ENCODE results near the gene SCN1A. TPM values are rescaled to one million over a fixed set of nuclear protein-coding genes. Genes with fewer than 3 reads are reported as not detected.
A peak's percentile ranks its signal among the peaks of the same experiment; 100 is the strongest.

SCN1A gene
- total RNA-seq, 1 experiment from 2014 or later = 1.6 TPM

DNA sequence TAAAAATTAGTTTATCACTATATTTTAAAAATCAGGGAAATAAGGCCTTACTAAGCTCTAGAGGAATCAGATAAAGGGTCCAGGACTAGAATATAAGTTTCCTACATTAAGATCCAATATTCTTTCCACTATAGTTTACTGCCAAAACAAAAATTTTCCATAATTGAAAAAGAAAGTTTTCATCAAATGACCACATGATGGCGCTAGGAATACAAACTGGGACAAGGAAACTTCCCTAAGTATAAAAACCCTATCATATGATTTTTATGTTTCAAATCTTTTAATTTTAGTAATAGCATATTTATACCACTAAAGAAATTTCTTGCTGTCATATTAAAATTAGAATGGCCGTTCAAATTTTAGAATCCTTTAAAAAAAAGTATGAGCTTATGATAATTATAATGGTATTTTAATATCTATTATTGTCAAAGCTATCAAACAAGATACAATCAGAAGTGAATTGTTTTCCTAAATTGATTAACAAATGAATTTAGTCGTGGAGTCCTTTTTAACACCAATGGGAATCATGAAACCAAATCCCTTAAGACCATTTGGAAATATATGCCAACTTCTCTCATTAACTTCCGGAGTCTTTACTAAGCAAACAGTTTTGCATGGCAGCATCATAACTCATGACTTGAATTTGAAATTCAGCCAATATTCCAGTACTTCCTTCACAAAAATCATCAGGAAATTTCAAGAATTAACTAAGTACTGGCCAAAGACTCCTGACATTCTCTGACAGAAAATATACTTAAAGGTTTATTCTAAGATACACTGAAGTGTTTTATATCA is 70.3 kb downstream of the SCN1A start:
- ChIA-PET CTCF (interaction anchor here (0.5 to 3.3 kb wide), 8 partner anchors 12 to 838 kb away, joined by 3 to 27 read pairs (median 4); partner anchors contain the start of gene SCN1A), POLR2A (no interaction called here)
- ATAC-seq (no peak), DNase-seq (ENCODE audit: low spot score) (no peak)
- Mint-ChIP-seq H3K9me3 (no peaks in the 10 kb centered on the region), H3K36me3 (no peaks in the 10 kb centered on the region), H3K4me1 (no peaks in the 10 kb centered on the region), H3K4me3 (no peak overlapping the region), H3K27ac (no peak overlapping the region), H3K27me3 (ENCODE audit: low read depth) (no peaks in the 10 kb centered on the region)
- TF ChIP-seq, protein P1, sequence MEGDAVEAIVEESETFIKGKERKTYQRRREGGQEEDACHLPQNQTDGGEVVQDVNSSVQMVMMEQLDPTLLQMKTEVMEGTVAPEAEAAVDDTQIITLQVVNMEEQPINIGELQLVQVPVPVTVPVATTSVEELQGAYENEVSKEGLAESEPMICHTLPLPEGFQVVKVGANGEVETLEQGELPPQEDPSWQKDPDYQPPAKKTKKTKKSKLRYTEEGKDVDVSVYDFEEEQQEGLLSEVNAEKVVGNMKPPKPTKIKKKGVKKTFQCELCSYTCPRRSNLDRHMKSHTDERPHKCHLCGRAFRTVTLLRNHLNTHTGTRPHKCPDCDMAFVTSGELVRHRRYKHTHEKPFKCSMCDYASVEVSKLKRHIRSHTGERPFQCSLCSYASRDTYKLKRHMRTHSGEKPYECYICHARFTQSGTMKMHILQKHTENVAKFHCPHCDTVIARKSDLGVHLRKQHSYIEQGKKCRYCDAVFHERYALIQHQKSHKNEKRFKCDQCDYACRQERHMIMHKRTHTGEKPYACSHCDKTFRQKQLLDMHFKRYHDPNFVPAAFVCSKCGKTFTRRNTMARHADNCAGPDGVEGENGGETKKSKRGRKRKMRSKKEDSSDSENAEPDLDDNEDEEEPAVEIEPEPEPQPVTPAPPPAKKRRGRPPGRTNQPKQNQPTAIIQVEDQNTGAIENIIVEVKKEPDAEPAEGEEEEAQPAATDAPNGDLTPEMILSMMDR (IDR thresholded peaks at IDR 0.05) = peak; percentile 44; the same call in 1 of the 2 replicates
- TF ChIP-seq, protein P2, sequence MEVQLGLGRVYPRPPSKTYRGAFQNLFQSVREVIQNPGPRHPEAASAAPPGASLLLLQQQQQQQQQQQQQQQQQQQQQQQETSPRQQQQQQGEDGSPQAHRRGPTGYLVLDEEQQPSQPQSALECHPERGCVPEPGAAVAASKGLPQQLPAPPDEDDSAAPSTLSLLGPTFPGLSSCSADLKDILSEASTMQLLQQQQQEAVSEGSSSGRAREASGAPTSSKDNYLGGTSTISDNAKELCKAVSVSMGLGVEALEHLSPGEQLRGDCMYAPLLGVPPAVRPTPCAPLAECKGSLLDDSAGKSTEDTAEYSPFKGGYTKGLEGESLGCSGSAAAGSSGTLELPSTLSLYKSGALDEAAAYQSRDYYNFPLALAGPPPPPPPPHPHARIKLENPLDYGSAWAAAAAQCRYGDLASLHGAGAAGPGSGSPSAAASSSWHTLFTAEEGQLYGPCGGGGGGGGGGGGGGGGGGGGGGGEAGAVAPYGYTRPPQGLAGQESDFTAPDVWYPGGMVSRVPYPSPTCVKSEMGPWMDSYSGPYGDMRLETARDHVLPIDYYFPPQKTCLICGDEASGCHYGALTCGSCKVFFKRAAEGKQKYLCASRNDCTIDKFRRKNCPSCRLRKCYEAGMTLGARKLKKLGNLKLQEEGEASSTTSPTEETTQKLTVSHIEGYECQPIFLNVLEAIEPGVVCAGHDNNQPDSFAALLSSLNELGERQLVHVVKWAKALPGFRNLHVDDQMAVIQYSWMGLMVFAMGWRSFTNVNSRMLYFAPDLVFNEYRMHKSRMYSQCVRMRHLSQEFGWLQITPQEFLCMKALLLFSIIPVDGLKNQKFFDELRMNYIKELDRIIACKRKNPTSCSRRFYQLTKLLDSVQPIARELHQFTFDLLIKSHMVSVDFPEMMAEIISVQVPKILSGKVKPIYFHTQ (CRISPR knock-in tag; IDR thresholded peaks at IDR 0.05) = no peak
- TF ChIP-seq JUN (CRISPR knock-in tag; IDR thresholded peaks at IDR 0.05) = no peak

DNA sequence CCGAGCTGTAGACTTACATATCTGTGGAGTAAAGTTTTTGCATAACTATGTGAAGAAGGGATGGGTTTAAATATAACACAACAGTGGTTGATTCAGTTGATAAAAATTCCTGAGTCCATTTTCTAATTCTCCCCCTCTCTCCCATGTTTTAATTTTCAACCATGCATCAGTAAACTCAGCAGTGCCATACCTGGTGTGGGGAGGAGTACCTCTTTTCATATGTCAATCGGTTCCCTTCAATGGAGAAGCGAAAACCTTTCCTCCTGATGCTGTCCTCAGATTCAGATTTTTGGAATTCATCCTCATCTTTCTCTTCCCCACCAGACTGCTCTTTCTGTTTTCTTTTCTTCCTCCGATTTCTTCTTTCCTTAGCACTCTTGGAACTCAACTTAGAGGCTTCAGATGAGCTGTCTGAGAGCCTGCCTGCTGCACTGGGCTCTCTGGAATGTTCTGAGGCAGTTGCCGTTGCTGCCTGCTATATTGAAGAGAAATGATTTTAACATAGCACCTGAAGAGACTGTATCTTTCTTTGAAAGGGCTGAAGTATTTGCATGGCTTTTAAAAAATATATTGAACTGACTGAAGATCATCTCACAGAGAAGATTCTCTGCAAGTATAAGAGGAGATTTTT is 82.9 kb downstream of the SCN1A start:
- no peaks in the 10 kb centered on the region for H3K36me3 Mint-ChIP-seq
- H3K27me3 Mint-ChIP-seq (ENCODE audit: low read depth) = no peaks in the 10 kb centered on the region
- ChIA-PET POLR2A (interaction anchor here (0.5 kb wide), 1 partner anchor 101 kb away, joined by 3 read pairs; no protein-coding TSS in a partner anchor), CTCF (interaction anchor here (1.9 kb wide), 1 partner anchor 83 kb away, joined by 6 read pairs; the partner anchor contains the start of gene SCN1A)
- DNase-seq (ENCODE audit: low spot score) = no peak
- ATAC-seq = peak; percentile 80
- no peaks in the 10 kb centered on the region for H3K9me3 Mint-ChIP-seq
- H3K4me1 Mint-ChIP-seq = peaks cover 10% of the 10 kb centered on the region
- no peak for TF ChIP-seq HMGA2 (CRISPR knock-in tag; IDR thresholded peaks at IDR 0.05)
- TF ChIP-seq, protein P3, sequence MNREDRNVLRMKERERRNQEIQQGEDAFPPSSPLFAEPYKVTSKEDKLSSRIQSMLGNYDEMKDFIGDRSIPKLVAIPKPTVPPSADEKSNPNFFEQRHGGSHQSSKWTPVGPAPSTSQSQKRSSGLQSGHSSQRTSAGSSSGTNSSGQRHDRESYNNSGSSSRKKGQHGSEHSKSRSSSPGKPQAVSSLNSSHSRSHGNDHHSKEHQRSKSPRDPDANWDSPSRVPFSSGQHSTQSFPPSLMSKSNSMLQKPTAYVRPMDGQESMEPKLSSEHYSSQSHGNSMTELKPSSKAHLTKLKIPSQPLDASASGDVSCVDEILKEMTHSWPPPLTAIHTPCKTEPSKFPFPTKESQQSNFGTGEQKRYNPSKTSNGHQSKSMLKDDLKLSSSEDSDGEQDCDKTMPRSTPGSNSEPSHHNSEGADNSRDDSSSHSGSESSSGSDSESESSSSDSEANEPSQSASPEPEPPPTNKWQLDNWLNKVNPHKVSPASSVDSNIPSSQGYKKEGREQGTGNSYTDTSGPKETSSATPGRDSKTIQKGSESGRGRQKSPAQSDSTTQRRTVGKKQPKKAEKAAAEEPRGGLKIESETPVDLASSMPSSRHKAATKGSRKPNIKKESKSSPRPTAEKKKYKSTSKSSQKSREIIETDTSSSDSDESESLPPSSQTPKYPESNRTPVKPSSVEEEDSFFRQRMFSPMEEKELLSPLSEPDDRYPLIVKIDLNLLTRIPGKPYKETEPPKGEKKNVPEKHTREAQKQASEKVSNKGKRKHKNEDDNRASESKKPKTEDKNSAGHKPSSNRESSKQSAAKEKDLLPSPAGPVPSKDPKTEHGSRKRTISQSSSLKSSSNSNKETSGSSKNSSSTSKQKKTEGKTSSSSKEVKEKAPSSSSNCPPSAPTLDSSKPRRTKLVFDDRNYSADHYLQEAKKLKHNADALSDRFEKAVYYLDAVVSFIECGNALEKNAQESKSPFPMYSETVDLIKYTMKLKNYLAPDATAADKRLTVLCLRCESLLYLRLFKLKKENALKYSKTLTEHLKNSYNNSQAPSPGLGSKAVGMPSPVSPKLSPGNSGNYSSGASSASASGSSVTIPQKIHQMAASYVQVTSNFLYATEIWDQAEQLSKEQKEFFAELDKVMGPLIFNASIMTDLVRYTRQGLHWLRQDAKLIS (CRISPR knock-in tag; IDR thresholded peaks at IDR 0.05; ENCODE audit: borderline replicate concordance) = no peak
- no peak for TF ChIP-seq OVOL2 (CRISPR knock-in tag; IDR thresholded peaks at IDR 0.05; ENCODE audit: borderline replicate concordance)
- TF ChIP-seq, protein P4, sequence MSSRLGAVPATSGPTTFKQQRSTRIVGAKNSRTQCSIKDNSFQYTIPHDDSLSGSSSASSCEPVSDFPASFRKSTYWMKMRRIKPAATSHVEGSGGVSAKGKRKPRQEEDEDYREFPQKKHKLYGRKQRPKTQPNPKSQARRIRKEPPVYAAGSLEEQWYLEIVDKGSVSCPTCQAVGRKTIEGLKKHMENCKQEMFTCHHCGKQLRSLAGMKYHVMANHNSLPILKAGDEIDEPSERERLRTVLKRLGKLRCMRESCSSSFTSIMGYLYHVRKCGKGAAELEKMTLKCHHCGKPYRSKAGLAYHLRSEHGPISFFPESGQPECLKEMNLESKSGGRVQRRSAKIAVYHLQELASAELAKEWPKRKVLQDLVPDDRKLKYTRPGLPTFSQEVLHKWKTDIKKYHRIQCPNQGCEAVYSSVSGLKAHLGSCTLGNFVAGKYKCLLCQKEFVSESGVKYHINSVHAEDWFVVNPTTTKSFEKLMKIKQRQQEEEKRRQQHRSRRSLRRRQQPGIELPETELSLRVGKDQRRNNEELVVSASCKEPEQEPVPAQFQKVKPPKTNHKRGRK (CRISPR knock-in tag; IDR thresholded peaks at IDR 0.05; ENCODE audit: borderline replicate concordance) = no peak
- TF ChIP-seq ZNF416 (CRISPR knock-in tag; IDR thresholded peaks at IDR 0.05) = no peak
- H3K4me3 Mint-ChIP-seq = no peak overlapping the region
- no peak overlapping the region for H3K27ac Mint-ChIP-seq

All from WTC11 (cell line).